Activated T-helper 17 cell treated with anti-CD3 and anti-CD28 coated beads, Interleukin-2, amount 50 U/mL, for 72 hours (primary cell): ENCODE measurements around the gene CUL1. TPM values are rescaled to one million over a fixed set of nuclear protein-coding genes. Genes with fewer than 3 reads are reported as not detected.

Source experiments
- ATAC-seq: fragments of 150-1000 bp; cut with Tn5 transposase; replicated peaks from 2 replicates; pipeline ENCODE4 v1.10.0; 2021; ENCODE audit warnings: mild to moderate bottlenecking, moderate library complexity
- H3K27ac Mint-ChIP-seq: one replicate; pipeline ENCODE4 v1.8.0; 2022; ENCODE audit warnings: mixed read lengths
- H3K27me3 Mint-ChIP-seq: one replicate; pipeline ENCODE4 v1.8.0; 2022; ENCODE audit warnings: mixed read lengths
- H3K36me3 Mint-ChIP-seq: one replicate; pipeline ENCODE4 v1.8.0; 2022; ENCODE audit warnings: low read depth, mild to moderate bottlenecking, mixed read lengths
- H3K4me1 Mint-ChIP-seq: one replicate; pipeline ENCODE4 v1.8.0; 2022; ENCODE audit warnings: mixed read lengths
- H3K4me3 Mint-ChIP-seq: one replicate; pipeline ENCODE4 v1.8.0; 2022; ENCODE audit warnings: mild to moderate bottlenecking, mixed read lengths
- H3K9me3 Mint-ChIP-seq: one replicate; pipeline ENCODE4 v1.8.0; 2022; ENCODE audit warnings: mixed read lengths
- total RNA-seq, 2 donors: library from RNA; stranded (reverse); gene quantifications; one replicate each; pipeline ENCODE4 v1.2.3, GENCODE V29; 2022

Gene CUL1
- 10 to 100 TPM; 61.4 to 61.7 TPM for total RNA-seq

GRCh38 chr7:148698397-148699023 is at the start of gene CUL1:
Gene CUL1, plus strand, starts transcription at chr7:148698903. Its CDS starts 31,220 bp downstream, at chr7:148730123.
- peak within 1 kb of the TSS; percentile 90 for H3K4me3 Mint-ChIP-seq
- H3K36me3 Mint-ChIP-seq, result peaks cover 39% of the 10 kb centered on the region
- no peaks in the 10 kb centered on the region for H3K27me3 Mint-ChIP-seq
- H3K4me1 Mint-ChIP-seq, result peaks cover 50% of the 10 kb centered on the region
- peak within 1 kb of the TSS; percentile 98 for H3K27ac Mint-ChIP-seq
- H3K9me3 Mint-ChIP-seq, result no peaks in the 10 kb centered on the region
- ATAC-seq, result peak; percentile 64

- no peaks in the 10 kb centered on the region for H3K4me1 Mint-ChIP-seq
- no peak for ATAC-seq
- H3K9me3 Mint-ChIP-seq, result no peaks in the 10 kb centered on the region
- no peaks in the 10 kb centered on the region for H3K36me3 Mint-ChIP-seq
- no peak overlapping the region for H3K27ac Mint-ChIP-seq
- H3K27me3 Mint-ChIP-seq, result peaks cover 1% of the 10 kb centered on the region
- H3K4me3 Mint-ChIP-seq, result no peak overlapping the region
Observed at GRCh38 chr7:148650232-148650858, 48.4 kb upstream of the CUL1 start.

GRCh38 chr7:148652773-148653172 is 45.9 kb upstream of the CUL1 start:
- H3K27me3 Mint-ChIP-seq, result no peaks in the 10 kb centered on the region

GRCh38 chr7:148657929-148658328 is 40.8 kb upstream of the CUL1 start:
- no peaks in the 10 kb centered on the region for H3K27me3 Mint-ChIP-seq
- no peak overlapping the region for H3K27ac Mint-ChIP-seq
- H3K9me3 Mint-ChIP-seq, result no peaks in the 10 kb centered on the region
- H3K4me3 Mint-ChIP-seq, result no peak overlapping the region
- no peaks in the 10 kb centered on the region for H3K36me3 Mint-ChIP-seq
- no peak for ATAC-seq
- H3K4me1 Mint-ChIP-seq, result no peaks in the 10 kb centered on the region

More at GRCh38 chr7:148652773-148653172, 45.9 kb upstream of the CUL1 start:
- Mint-ChIP-seq H3K4me1 (no peaks in the 10 kb centered on the region), H3K4me3 (no peak overlapping the region), H3K27ac (no peak overlapping the region), H3K36me3 (no peaks in the 10 kb centered on the region), H3K9me3 (no peaks in the 10 kb centered on the region)
- ATAC-seq, result no peak

GRCh38 chr7:148661471-148661870 is 37.2 kb upstream of the CUL1 start:
- H3K27ac Mint-ChIP-seq, result no peak overlapping the region
- peaks cover 4% of the 10 kb centered on the region for H3K27me3 Mint-ChIP-seq
- H3K4me1 Mint-ChIP-seq, result no peaks in the 10 kb centered on the region
- no peak overlapping the region for H3K4me3 Mint-ChIP-seq
- ATAC-seq, result no peak
- H3K36me3 Mint-ChIP-seq, result no peaks in the 10 kb centered on the region
- no peaks in the 10 kb centered on the region for H3K9me3 Mint-ChIP-seq

GRCh38 chr7:148662646-148663045 is 36.1 kb upstream of the CUL1 start:
- Mint-ChIP-seq H3K4me3 (no peak overlapping the region), H3K27me3 (peaks cover 4% of the 10 kb centered on the region), H3K36me3 (no peaks in the 10 kb centered on the region), H3K4me1 (no peaks in the 10 kb centered on the region), H3K9me3 (no peaks in the 10 kb centered on the region), H3K27ac (no peak overlapping the region)
- no peak for ATAC-seq

GRCh38 chr7:148664324-148664723 is 34.4 kb upstream of the CUL1 start:
- Mint-ChIP-seq H3K36me3 (no peaks in the 10 kb centered on the region), H3K4me3 (no peak overlapping the region), H3K27me3 (peaks cover 4% of the 10 kb centered on the region), H3K4me1 (no peaks in the 10 kb centered on the region), H3K9me3 (no peaks in the 10 kb centered on the region), H3K27ac (no peak overlapping the region)
- no peak for ATAC-seq

- H3K9me3 Mint-ChIP-seq, result no peaks in the 10 kb centered on the region
- H3K4me1 Mint-ChIP-seq, result no peaks in the 10 kb centered on the region
- no peak overlapping the region for H3K4me3 Mint-ChIP-seq
- H3K27ac Mint-ChIP-seq, result no peak overlapping the region
- H3K27me3 Mint-ChIP-seq, result peaks cover 4% of the 10 kb centered on the region
- no peak for ATAC-seq
- no peaks in the 10 kb centered on the region for H3K36me3 Mint-ChIP-seq
Observed at GRCh38 chr7:148665221-148665620, 33.5 kb upstream of the CUL1 start.

GRCh38 chr7:148669927-148670326 is 28.8 kb upstream of the CUL1 start:
- Mint-ChIP-seq H3K27ac (no peak overlapping the region), H3K36me3 (no peaks in the 10 kb centered on the region), H3K4me1 (no peaks in the 10 kb centered on the region), H3K9me3 (peaks cover 5% of the 10 kb centered on the region), H3K4me3 (no peak overlapping the region), H3K27me3 (peaks cover 4% of the 10 kb centered on the region)
- no peak for ATAC-seq

GRCh38 chr7:148670374-148670773 is 28.3 kb upstream of the CUL1 start:
- no peak for ATAC-seq
- Mint-ChIP-seq H3K4me3 (no peak overlapping the region), H3K9me3 (peaks cover 5% of the 10 kb centered on the region), H3K27ac (no peak overlapping the region), H3K4me1 (no peaks in the 10 kb centered on the region), H3K27me3 (peaks cover under 1% of the 10 kb centered on the region), H3K36me3 (no peaks in the 10 kb centered on the region)

GRCh38 chr7:148670807-148671206 is 27.9 kb upstream of the CUL1 start:
- H3K36me3 Mint-ChIP-seq, result no peaks in the 10 kb centered on the region
- ATAC-seq, result no peak
- H3K4me3 Mint-ChIP-seq, result no peak overlapping the region
- peaks cover 5% of the 10 kb centered on the region for H3K9me3 Mint-ChIP-seq
- H3K27me3 Mint-ChIP-seq, result no peaks in the 10 kb centered on the region
- H3K4me1 Mint-ChIP-seq, result no peaks in the 10 kb centered on the region
- no peak overlapping the region for H3K27ac Mint-ChIP-seq

GRCh38 chr7:148672041-148672440 is 26.7 kb upstream of the CUL1 start:
- Mint-ChIP-seq H3K4me3 (no peak overlapping the region), H3K27me3 (no peaks in the 10 kb centered on the region), H3K9me3 (peaks cover 5% of the 10 kb centered on the region), H3K4me1 (no peaks in the 10 kb centered on the region), H3K36me3 (no peaks in the 10 kb centered on the region), H3K27ac (no peak overlapping the region)
- ATAC-seq, result peak; percentile 21

- H3K27ac Mint-ChIP-seq, result no peak overlapping the region
Observed at GRCh38 chr7:148674689-148675088, 24.0 kb upstream of the CUL1 start.

GRCh38 chr7:148676291-148676690 is 22.4 kb upstream of the CUL1 start:
- H3K4me3 Mint-ChIP-seq, result no peak overlapping the region
- ATAC-seq, result no peak
- H3K9me3 Mint-ChIP-seq, result peaks cover 5% of the 10 kb centered on the region
- H3K4me1 Mint-ChIP-seq, result no peaks in the 10 kb centered on the region
- no peaks in the 10 kb centered on the region for H3K36me3 Mint-ChIP-seq
- H3K27me3 Mint-ChIP-seq, result no peaks in the 10 kb centered on the region
- H3K27ac Mint-ChIP-seq, result no peak overlapping the region

More at GRCh38 chr7:148674689-148675088, 24.0 kb upstream of the CUL1 start:
- peaks cover 5% of the 10 kb centered on the region for H3K9me3 Mint-ChIP-seq
- no peak for ATAC-seq
- H3K36me3 Mint-ChIP-seq, result no peaks in the 10 kb centered on the region
- H3K4me1 Mint-ChIP-seq, result no peaks in the 10 kb centered on the region
- H3K4me3 Mint-ChIP-seq, result no peak overlapping the region
- no peaks in the 10 kb centered on the region for H3K27me3 Mint-ChIP-seq

GRCh38 chr7:148681821-148682220 is 16.9 kb upstream of the CUL1 start:
- ATAC-seq, result no peak
- H3K4me3 Mint-ChIP-seq, result no peak overlapping the region
- H3K36me3 Mint-ChIP-seq, result no peaks in the 10 kb centered on the region
- no peaks in the 10 kb centered on the region for H3K4me1 Mint-ChIP-seq
- H3K9me3 Mint-ChIP-seq, result no peaks in the 10 kb centered on the region
- no peaks in the 10 kb centered on the region for H3K27me3 Mint-ChIP-seq
- no peak overlapping the region for H3K27ac Mint-ChIP-seq
